Astrocyte (in vitro differentiated cells and primary cell): ENCODE data around the gene IGSF21. TPM values are rescaled to one million over a fixed set of nuclear protein-coding genes. Genes with fewer than 3 reads are reported as not detected.

Source experiments
- DNase-seq: peaks from one replicate; pipeline ENCODE4 v3.0.0-alpha.2; 2010; ENCODE audit warnings: low read depth
- FAIRE-seq: peaks from 2 replicates; lab custom pipeline; 2011; peaks lifted over from hg19 to GRCh38; lab: Jason Lieb, UNC
- H2AFZ ChIP-seq: 2 replicates; pipeline ENCODE4 v1.6.0; 2012; ENCODE audit warnings: low read depth, low read length, inconsistent platforms
- H3K27ac ChIP-seq: 2 replicates; pipeline ENCODE4 v1.5.1; 2011; ENCODE audit warnings: low read depth, low read length, inconsistent platforms
- H3K27me3 ChIP-seq: 2 replicates; pipeline ENCODE4 v1.6.0; 2011; ENCODE audit warnings: low read length, inconsistent platforms; ENCODE audit not compliant: insufficient read depth
- H3K36me3 ChIP-seq: 2 replicates; pipeline ENCODE4 v1.5.1; 2011; ENCODE audit warnings: low read length, inconsistent platforms; ENCODE audit not compliant: insufficient read depth
- H3K4me1 ChIP-seq: 2 replicates; pipeline ENCODE4 v1.5.1; 2011; ENCODE audit warnings: low read length, inconsistent platforms; ENCODE audit not compliant: insufficient read depth
- H3K4me2 ChIP-seq: 2 replicates; pipeline ENCODE4 v1.6.0; 2012; ENCODE audit warnings: low read length, inconsistent platforms
- H3K4me3 ChIP-seq: 2 replicates; pipeline ENCODE4 v1.5.1; 2011; ENCODE audit warnings: low read depth, mild to moderate bottlenecking, low read length, inconsistent platforms; ENCODE audit not compliant: insufficient read depth
- H3K79me2 ChIP-seq: 2 replicates; pipeline ENCODE4 v1.6.0; 2012; ENCODE audit warnings: mild to moderate bottlenecking, low read length, inconsistent platforms; ENCODE audit not compliant: insufficient read depth
- H3K9ac ChIP-seq: 2 replicates; pipeline ENCODE4 v1.6.0; 2012; ENCODE audit warnings: mild to moderate bottlenecking, low read length, inconsistent platforms
- H3K9me3 ChIP-seq: 2 replicates; pipeline ENCODE4 v1.5.1; 2012; ENCODE audit warnings: low read depth, mild to moderate bottlenecking, low read length, inconsistent platforms; ENCODE audit not compliant: insufficient read depth
- H4K20me1 ChIP-seq: 2 replicates; pipeline ENCODE4 v1.6.0; 2012; ENCODE audit warnings: low read length, inconsistent platforms; ENCODE audit not compliant: insufficient read depth
- H3K27ac Mint-ChIP-seq: one replicate; pipeline ENCODE4 v1.8.0; 2021; ENCODE audit warnings: mild to moderate bottlenecking, mixed read lengths; ENCODE audit not compliant: unreplicated experiment
- H3K27me3 Mint-ChIP-seq: one replicate; pipeline ENCODE4 v1.8.0; 2021; ENCODE audit warnings: low read depth, mixed read lengths; ENCODE audit not compliant: unreplicated experiment
- H3K36me3 Mint-ChIP-seq: one replicate; pipeline ENCODE4 v1.8.0; 2021; ENCODE audit warnings: low read depth, mixed read lengths; ENCODE audit not compliant: unreplicated experiment
- H3K4me1 Mint-ChIP-seq: one replicate; pipeline ENCODE4 v1.8.0; 2021; ENCODE audit warnings: low read depth, mixed read lengths; ENCODE audit not compliant: unreplicated experiment
- H3K4me3 Mint-ChIP-seq: one replicate; pipeline ENCODE4 v1.8.0; 2021; ENCODE audit warnings: mild to moderate bottlenecking, moderate library complexity, mixed read lengths; ENCODE audit not compliant: unreplicated experiment
- H3K9me3 Mint-ChIP-seq: one replicate; pipeline ENCODE4 v1.8.0; 2021; ENCODE audit warnings: mild to moderate bottlenecking, mixed read lengths; ENCODE audit not compliant: unreplicated experiment
- EZH2 ChIP-seq: IDR thresholded peaks from 2 replicates; pipeline ENCODE4 v1.6.1; 2012; ENCODE audit warnings: mild to moderate bottlenecking, low read length, inconsistent platforms; ENCODE audit not compliant: insufficient read depth
- total RNA-seq: library from RNA; stranded (reverse); gene quantifications from 2 replicates; pipeline ENCODE4 v1.2.1, GENCODE V29; 2021
- TF ChIP-seq, protein P1 (sequence below): IDR thresholded peaks from 2 replicates; pipeline ENCODE4 v1.5.1; 2011; ENCODE audit warnings: low read depth, mild to moderate bottlenecking, inconsistent platforms, low read length, moderate library complexity; ENCODE audit not compliant: insufficient read depth

The IGSF21 gene
- total RNA-seq, 1 donor from 2014 or later = not detected

DNA sequence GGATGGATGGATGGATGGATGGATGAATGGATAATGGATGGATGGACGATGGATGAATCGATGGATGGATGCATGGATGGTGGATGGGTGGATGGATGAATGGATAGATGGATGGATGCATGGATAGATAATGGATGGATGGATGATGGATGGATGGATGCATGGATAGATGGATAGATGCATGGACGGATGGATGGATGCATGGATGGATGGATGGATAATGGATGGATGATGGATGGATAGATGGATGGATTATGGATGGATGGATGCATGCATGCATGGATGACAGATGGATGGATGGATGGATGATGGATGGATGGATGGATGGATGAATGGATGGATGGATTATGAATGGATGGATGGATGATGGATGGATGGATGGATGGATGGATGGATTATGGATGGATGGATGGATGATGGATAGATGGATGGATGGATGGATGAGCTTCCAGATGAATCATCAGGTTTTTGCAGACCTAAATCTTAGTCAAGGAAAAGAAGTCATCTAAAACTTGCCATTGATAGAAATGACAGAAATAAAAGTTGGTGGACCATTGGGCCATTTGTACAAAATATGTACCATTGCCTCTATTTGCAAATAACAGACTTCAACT is 197.7 kb downstream of the IGSF21 start:
- Mint-ChIP-seq H3K36me3 (no peaks in the 10 kb centered on the region), H3K4me3 (no peak overlapping the region), H3K27ac (no peak overlapping the region), H3K9me3 (peaks cover 2% of the 10 kb centered on the region), H3K4me1 (no peaks in the 10 kb centered on the region), H3K27me3 (peaks cover 33% of the 10 kb centered on the region)
- H3K79me2 ChIP-seq = no peaks in the 10 kb centered on the region
- no peak overlapping the region for H2AFZ ChIP-seq
- H4K20me1 ChIP-seq = no peaks in the 10 kb centered on the region
- FAIRE-seq (no peak), DNase-seq (no peak)
- H3K4me3 ChIP-seq = no peak overlapping the region
- H3K9me3 ChIP-seq = no peaks in the 10 kb centered on the region
- H3K4me2 ChIP-seq = no peak overlapping the region
- no peaks in the 10 kb centered on the region for H3K27me3 ChIP-seq
- no peak overlapping the region for H3K27ac ChIP-seq
- TF ChIP-seq, protein P1, sequence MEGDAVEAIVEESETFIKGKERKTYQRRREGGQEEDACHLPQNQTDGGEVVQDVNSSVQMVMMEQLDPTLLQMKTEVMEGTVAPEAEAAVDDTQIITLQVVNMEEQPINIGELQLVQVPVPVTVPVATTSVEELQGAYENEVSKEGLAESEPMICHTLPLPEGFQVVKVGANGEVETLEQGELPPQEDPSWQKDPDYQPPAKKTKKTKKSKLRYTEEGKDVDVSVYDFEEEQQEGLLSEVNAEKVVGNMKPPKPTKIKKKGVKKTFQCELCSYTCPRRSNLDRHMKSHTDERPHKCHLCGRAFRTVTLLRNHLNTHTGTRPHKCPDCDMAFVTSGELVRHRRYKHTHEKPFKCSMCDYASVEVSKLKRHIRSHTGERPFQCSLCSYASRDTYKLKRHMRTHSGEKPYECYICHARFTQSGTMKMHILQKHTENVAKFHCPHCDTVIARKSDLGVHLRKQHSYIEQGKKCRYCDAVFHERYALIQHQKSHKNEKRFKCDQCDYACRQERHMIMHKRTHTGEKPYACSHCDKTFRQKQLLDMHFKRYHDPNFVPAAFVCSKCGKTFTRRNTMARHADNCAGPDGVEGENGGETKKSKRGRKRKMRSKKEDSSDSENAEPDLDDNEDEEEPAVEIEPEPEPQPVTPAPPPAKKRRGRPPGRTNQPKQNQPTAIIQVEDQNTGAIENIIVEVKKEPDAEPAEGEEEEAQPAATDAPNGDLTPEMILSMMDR = no peak
- no peak for TF ChIP-seq EZH2
- H3K36me3 ChIP-seq = no peaks in the 10 kb centered on the region
- no peaks in the 10 kb centered on the region for H3K4me1 ChIP-seq
- H3K9ac ChIP-seq = no peak overlapping the region

DNA sequence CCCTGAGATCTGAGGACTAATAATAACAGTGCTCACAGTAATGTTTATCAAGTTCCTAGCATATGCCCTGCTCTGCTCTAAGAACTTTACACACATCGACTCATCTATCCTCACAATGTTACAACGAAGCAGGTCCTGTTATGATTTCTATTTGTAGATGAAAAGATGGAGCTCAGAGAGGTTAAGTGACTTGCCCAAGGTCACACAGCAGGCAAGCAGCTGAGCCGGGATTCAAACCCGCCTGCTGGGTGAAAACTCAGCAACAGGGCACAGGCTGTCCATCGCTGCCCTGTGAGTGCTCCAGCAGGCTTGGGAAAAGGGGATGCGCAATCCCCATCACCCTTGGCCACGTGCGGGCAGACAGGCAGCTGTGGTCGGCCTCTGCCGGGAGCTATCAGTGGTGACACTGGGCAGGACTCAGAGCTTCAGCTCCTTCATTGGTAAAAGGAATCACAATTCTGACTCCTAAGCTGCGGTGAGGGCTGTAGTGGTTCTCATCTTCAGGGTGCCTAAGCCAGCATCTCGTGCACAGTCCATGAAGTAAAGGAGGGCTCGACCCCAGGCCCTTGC is 199.8 kb downstream of the IGSF21 start:
- no peak overlapping the region for H3K27ac Mint-ChIP-seq
- DNase-seq (no peak), FAIRE-seq (no peak)
- no peak overlapping the region for H3K4me2 ChIP-seq
- H3K4me1 Mint-ChIP-seq = no peaks in the 10 kb centered on the region
- H3K36me3 ChIP-seq = no peaks in the 10 kb centered on the region
- H3K4me3 Mint-ChIP-seq = no peak overlapping the region
- no peaks in the 10 kb centered on the region for H3K36me3 Mint-ChIP-seq
- no peak overlapping the region for H3K27ac ChIP-seq
- H3K9ac ChIP-seq = no peak overlapping the region
- H3K27me3 ChIP-seq = no peaks in the 10 kb centered on the region
- peaks cover 2% of the 10 kb centered on the region for H3K9me3 Mint-ChIP-seq
- H3K79me2 ChIP-seq = no peaks in the 10 kb centered on the region
- H3K9me3 ChIP-seq = no peaks in the 10 kb centered on the region
- H3K4me1 ChIP-seq = no peaks in the 10 kb centered on the region
- H3K27me3 Mint-ChIP-seq = peaks cover 36% of the 10 kb centered on the region
- H4K20me1 ChIP-seq = no peaks in the 10 kb centered on the region
- H3K4me3 ChIP-seq = no peak overlapping the region
- no peak overlapping the region for H2AFZ ChIP-seq
- no peak for TF ChIP-seq EZH2
- TF ChIP-seq, protein P1 = no peak

DNA sequence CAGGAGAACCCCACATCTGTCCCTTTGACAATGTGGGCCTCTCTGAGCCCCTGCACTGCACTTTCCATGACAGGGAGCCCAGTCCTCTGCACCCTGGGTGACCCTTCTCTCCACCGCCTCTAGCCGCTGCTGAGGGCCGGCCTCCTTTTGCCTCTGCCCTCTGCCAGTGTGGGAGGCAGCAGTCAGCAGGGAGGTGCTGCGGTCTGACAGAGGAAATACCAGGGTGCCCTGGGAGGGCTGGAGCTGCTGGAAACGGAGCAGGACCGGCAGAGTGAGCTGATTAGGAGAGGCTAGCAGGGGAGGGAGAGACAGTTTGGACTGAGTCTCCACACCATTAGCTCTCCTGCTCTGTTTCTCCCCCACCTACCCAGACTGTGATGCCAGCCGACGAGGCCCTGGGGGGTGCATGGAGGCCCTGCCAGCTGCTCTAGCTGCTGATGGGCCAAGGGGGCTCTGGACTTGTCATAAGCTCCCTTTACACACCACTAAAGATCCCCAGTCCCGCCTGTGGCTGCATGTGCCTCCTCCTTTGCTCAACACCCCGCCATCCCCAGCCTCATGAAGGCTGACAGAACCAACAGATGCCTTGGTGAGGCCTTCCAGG is 202.1 kb downstream of the IGSF21 start:
- no peaks in the 10 kb centered on the region for H3K79me2 ChIP-seq
- no peak overlapping the region for H3K4me2 ChIP-seq
- H3K36me3 Mint-ChIP-seq = no peaks in the 10 kb centered on the region
- H3K27me3 ChIP-seq = no peaks in the 10 kb centered on the region
- peaks cover 35% of the 10 kb centered on the region for H3K27me3 Mint-ChIP-seq
- DNase-seq = no peak
- no peak overlapping the region for H3K9ac ChIP-seq
- no peaks in the 10 kb centered on the region for H3K4me1 ChIP-seq
- no peak overlapping the region for H2AFZ ChIP-seq
- no peak for FAIRE-seq
- TF ChIP-seq, protein P1 = no peak
- TF ChIP-seq EZH2 = no peak
- H4K20me1 ChIP-seq = no peaks in the 10 kb centered on the region
- H3K4me3 ChIP-seq = no peak overlapping the region
- no peak overlapping the region for H3K27ac Mint-ChIP-seq
- H3K9me3 Mint-ChIP-seq = peaks cover 2% of the 10 kb centered on the region
- H3K27ac ChIP-seq = no peak overlapping the region
- H3K4me3 Mint-ChIP-seq = no peak overlapping the region
- H3K9me3 ChIP-seq = no peaks in the 10 kb centered on the region
- H3K36me3 ChIP-seq = no peaks in the 10 kb centered on the region
- H3K4me1 Mint-ChIP-seq = no peaks in the 10 kb centered on the region
